GM23338 (cell line): Measurements from ENCODE around the gene MCC. TPM values are rescaled to one million over a fixed set of nuclear protein-coding genes. Genes with fewer than 3 reads are reported as not detected.

Experiments
- ATAC-seq: fragments of 200-7000 bp; cut with Tn5 transposase; 3 replicates; pipeline ENCODE4 v1.9.1; 2020
- DNase-seq: peaks from one replicate; pipeline ENCODE4 v3.0.0-alpha.2; 2015; ENCODE audit warnings: low spot score
- H2AFZ ChIP-seq: fragments of 200-600 bp; sonication (generic); 2 replicates; pipeline ENCODE4 v1.8.0; 2016; ENCODE audit warnings: antibody characterized with exemption, mild to moderate bottlenecking, moderate library complexity
- H3F3A ChIP-seq: fragments of 200-600 bp; sonication (generic); replicated peaks from 2 replicates; pipeline ENCODE4 v1.8.0; 2017; ENCODE audit warnings: antibody characterized with exemption, mixed run types, low read depth
- H3K27ac ChIP-seq: fragments of 200-600 bp; sonication (generic); 2 replicates; pipeline ENCODE4 v1.6.1; 2016; ENCODE audit warnings: low read depth
- H3K27me3 ChIP-seq: fragments of 200-600 bp; sonication (generic); 2 replicates; pipeline ENCODE4 v1.8.0; 2016; ENCODE audit warnings: mild to moderate bottlenecking, mixed run types, moderate library complexity; ENCODE audit not compliant: insufficient read depth
- H3K36me3 ChIP-seq: fragments of 200-600 bp; sonication (generic); 2 replicates; pipeline ENCODE4 v1.8.0; 2016; ENCODE audit warnings: mild to moderate bottlenecking; ENCODE audit not compliant: insufficient read depth
- H3K4me1 ChIP-seq: fragments of 200-600 bp; sonication (generic); 2 replicates; pipeline ENCODE4 v1.8.0; 2016; ENCODE audit warnings: mild to moderate bottlenecking, moderate library complexity; ENCODE audit not compliant: insufficient read depth
- H3K4me2 ChIP-seq: fragments of 200-600 bp; sonication (generic); 2 replicates; pipeline ENCODE4 v1.7.1; 2017; ENCODE audit warnings: mixed run types
- H3K4me3 ChIP-seq: fragments of 200-600 bp; sonication (generic); 2 replicates; pipeline ENCODE4 v1.6.1; 2016; ENCODE audit warnings: mixed run types
- H3K79me2 ChIP-seq: fragments of 200-600 bp; sonication (generic); replicated peaks from 2 replicates; pipeline ENCODE4 v1.8.0; 2017; ENCODE audit warnings: mild to moderate bottlenecking; ENCODE audit not compliant: insufficient read depth
- H3K9me2 ChIP-seq: fragments of 200-600 bp; sonication (generic); 2 replicates; pipeline ENCODE4 v1.8.0; 2017; ENCODE audit not compliant: insufficient read depth
- H4K20me1 ChIP-seq: fragments of 200-600 bp; sonication (generic); replicated peaks from 2 replicates; pipeline ENCODE4 v1.8.0; 2017; ENCODE audit warnings: mild to moderate bottlenecking; ENCODE audit not compliant: insufficient read depth
- H3K27ac Mint-ChIP-seq: 2 replicates; pipeline ENCODE4 v1.8.0; 2020; ENCODE audit warnings: inconsistent platforms, mild to moderate bottlenecking, moderate library complexity, mixed read lengths
- H3K27me3 Mint-ChIP-seq: 3 replicates; pipeline ENCODE4 v1.8.0; 2022; ENCODE audit warnings: low read depth, mild to moderate bottlenecking, moderate library complexity, mixed read lengths, inconsistent platforms; ENCODE audit not compliant: insufficient read depth, poor library complexity
- H3K36me3 Mint-ChIP-seq: 3 replicates; pipeline ENCODE4 v1.8.0; 2021; ENCODE audit warnings: low read depth, mild to moderate bottlenecking, inconsistent platforms, moderate library complexity, mixed read lengths
- H3K4me1 Mint-ChIP-seq: 3 replicates; pipeline ENCODE4 v1.8.0; 2020; ENCODE audit warnings: mild to moderate bottlenecking, inconsistent platforms, mixed read lengths
- H3K4me3 Mint-ChIP-seq: 3 replicates; pipeline ENCODE4 v1.8.0; 2021; ENCODE audit warnings: moderate library complexity, mild to moderate bottlenecking, inconsistent platforms, mixed read lengths
- H3K9me3 Mint-ChIP-seq: 3 replicates; pipeline ENCODE4 v1.8.0; 2020; ENCODE audit warnings: moderate library complexity, mild to moderate bottlenecking, inconsistent platforms, mixed read lengths
- CREB1 ChIP-seq: fragments of 250-450 bp; sonication (Bioruptor Pico); IDR thresholded peaks from 2 replicates; pipeline ENCODE4 v1.5.0; 2020; ENCODE audit warnings: low read depth, mild to moderate bottlenecking, moderate library complexity
- CTCF ChIP-seq, 2 experiments: fragments of 200-600 bp in 1 of 2; sonication (generic) in 1 of 2; conservative IDR thresholded peaks; 2 replicates each; pipeline versions ENCODE4 v1.5.1 to v1.6.1; 2016 to 2017; ENCODE audit warnings: antibody characterized with exemption in 2 of 2, low read depth in 2 of 2, mild to moderate bottlenecking in 2 of 2, moderate library complexity in 1 of 2
- EZH2 ChIP-seq: fragments of 200-600 bp; sonication (generic); IDR thresholded peaks from one replicate; pipeline ENCODE4 v1.8.0; 2017; ENCODE audit warnings: antibody characterized with exemption, mild to moderate bottlenecking, low read depth; ENCODE audit not compliant: unreplicated experiment
- EZH2phosphoT487 ChIP-seq: fragments of 200-600 bp; sonication (generic); IDR thresholded peaks from one replicate; pipeline ENCODE4 v1.8.1; 2018; ENCODE audit warnings: antibody characterized with exemption; ENCODE audit not compliant: unreplicated experiment
- JUNB ChIP-seq: IDR thresholded peaks from one replicate; pipeline ENCODE4 v1.6.1; 2016; ENCODE audit warnings: antibody characterized with exemption; ENCODE audit not compliant: unreplicated experiment
- NANOG ChIP-seq: IDR thresholded peaks from 2 replicates; pipeline ENCODE4 v1.6.1; 2016; ENCODE audit warnings: antibody characterized with exemption, borderline replicate concordance
- POLR2AphosphoS5 ChIP-seq: IDR thresholded peaks from 2 replicates; pipeline ENCODE4 v1.6.1; 2016; ENCODE audit warnings: antibody characterized with exemption, low read depth
- STAT1 ChIP-seq: IDR thresholded peaks from one replicate; pipeline ENCODE4 v1.6.1; 2016; ENCODE audit warnings: antibody characterized with exemption; ENCODE audit not compliant: unreplicated experiment
- ZNF114 ChIP-seq: fragments of 250-450 bp; sonication (Bioruptor Pico); IDR thresholded peaks from 2 replicates; pipeline ENCODE4 v1.5.0; 2020; ENCODE audit warnings: mild to moderate bottlenecking, moderate library complexity
- ZNF331 ChIP-seq: fragments of 250-450 bp; sonication (Bioruptor Pico); IDR thresholded peaks from 2 replicates; pipeline ENCODE4 v1.5.0; 2020; ENCODE audit warnings: low read depth, mild to moderate bottlenecking, moderate library complexity
- polyA plus RNA-seq: library from polyadenylated mRNA; unstranded; fragments of >200 nt; fragmentation: Nextera tagmentation; extraction: Ambion mirVana; gene quantifications from 2 replicates; pipeline ENCODE4 v1.2.1, GENCODE V29; 2016
- total RNA-seq: library from RNA; depleted of rRNA; stranded (reverse); fragments of >200 nt; shearing (Covaris generic); gene quantifications from 2 replicates; pipeline ENCODE4 v1.2.3, GENCODE V29; 2014
- TF ChIP-seq, protein P1 (sequence below): fragments of 250-450 bp; sonication (Bioruptor Pico); IDR thresholded peaks from 2 replicates; pipeline ENCODE4 v1.5.0; 2020; ENCODE audit warnings: mild to moderate bottlenecking, moderate library complexity
- TF ChIP-seq, protein P2 (sequence below): IDR thresholded peaks from one replicate; pipeline ENCODE4 v1.6.1; 2018; ENCODE audit warnings: antibody characterized with exemption; ENCODE audit not compliant: unreplicated experiment
- TF ChIP-seq, protein P3 (sequence below): IDR thresholded peaks from 2 replicates; pipeline ENCODE4 v1.6.1; 2016; ENCODE audit warnings: antibody characterized with exemption

MCC gene
- total and polyA plus RNA-seq, 2 experiments from 2014 or later, result 3.8 to 10.1 TPM

DNA sequence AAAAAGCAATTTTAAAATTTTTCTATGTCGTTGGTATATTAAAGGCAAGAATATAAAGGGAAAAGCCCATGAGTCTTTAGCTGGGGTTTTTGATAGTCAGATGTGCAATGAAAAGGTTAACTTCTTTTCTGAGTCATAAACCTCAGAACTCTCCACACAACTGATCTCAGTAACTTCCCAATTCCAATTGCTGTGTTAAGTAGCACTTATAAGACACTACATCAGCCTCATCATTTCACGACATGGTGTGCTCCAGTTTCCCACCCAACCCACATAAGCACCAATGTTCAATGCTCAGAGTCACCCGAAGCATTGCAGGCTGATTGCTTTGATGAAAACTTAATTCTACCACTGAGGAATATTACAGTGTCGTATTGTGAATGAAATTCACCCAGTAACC, 209.3 kb downstream of the MCC start:
- no peak for DNase-seq
- Mint-ChIP-seq H3K4me3 (no peak overlapping the region), H3K4me1 (peaks cover 56% of the 10 kb centered on the region), H3K36me3 (no peaks in the 10 kb centered on the region), H3K9me3 (no peaks in the 10 kb centered on the region), H3K27ac (no peak overlapping the region), H3K27me3 (peaks cover 7% of the 10 kb centered on the region)
- H4K20me1 ChIP-seq, result no peaks in the 10 kb centered on the region
- no peak for ATAC-seq
- H3K36me3 ChIP-seq, result no peaks in the 10 kb centered on the region
- no peak for TF ChIP-seq CTCF (conservative IDR thresholded peaks at IDR 0.05; ENCODE audit: low read depth in 2 of 2)
- no peak for TF ChIP-seq STAT1
- TF ChIP-seq, protein P1, sequence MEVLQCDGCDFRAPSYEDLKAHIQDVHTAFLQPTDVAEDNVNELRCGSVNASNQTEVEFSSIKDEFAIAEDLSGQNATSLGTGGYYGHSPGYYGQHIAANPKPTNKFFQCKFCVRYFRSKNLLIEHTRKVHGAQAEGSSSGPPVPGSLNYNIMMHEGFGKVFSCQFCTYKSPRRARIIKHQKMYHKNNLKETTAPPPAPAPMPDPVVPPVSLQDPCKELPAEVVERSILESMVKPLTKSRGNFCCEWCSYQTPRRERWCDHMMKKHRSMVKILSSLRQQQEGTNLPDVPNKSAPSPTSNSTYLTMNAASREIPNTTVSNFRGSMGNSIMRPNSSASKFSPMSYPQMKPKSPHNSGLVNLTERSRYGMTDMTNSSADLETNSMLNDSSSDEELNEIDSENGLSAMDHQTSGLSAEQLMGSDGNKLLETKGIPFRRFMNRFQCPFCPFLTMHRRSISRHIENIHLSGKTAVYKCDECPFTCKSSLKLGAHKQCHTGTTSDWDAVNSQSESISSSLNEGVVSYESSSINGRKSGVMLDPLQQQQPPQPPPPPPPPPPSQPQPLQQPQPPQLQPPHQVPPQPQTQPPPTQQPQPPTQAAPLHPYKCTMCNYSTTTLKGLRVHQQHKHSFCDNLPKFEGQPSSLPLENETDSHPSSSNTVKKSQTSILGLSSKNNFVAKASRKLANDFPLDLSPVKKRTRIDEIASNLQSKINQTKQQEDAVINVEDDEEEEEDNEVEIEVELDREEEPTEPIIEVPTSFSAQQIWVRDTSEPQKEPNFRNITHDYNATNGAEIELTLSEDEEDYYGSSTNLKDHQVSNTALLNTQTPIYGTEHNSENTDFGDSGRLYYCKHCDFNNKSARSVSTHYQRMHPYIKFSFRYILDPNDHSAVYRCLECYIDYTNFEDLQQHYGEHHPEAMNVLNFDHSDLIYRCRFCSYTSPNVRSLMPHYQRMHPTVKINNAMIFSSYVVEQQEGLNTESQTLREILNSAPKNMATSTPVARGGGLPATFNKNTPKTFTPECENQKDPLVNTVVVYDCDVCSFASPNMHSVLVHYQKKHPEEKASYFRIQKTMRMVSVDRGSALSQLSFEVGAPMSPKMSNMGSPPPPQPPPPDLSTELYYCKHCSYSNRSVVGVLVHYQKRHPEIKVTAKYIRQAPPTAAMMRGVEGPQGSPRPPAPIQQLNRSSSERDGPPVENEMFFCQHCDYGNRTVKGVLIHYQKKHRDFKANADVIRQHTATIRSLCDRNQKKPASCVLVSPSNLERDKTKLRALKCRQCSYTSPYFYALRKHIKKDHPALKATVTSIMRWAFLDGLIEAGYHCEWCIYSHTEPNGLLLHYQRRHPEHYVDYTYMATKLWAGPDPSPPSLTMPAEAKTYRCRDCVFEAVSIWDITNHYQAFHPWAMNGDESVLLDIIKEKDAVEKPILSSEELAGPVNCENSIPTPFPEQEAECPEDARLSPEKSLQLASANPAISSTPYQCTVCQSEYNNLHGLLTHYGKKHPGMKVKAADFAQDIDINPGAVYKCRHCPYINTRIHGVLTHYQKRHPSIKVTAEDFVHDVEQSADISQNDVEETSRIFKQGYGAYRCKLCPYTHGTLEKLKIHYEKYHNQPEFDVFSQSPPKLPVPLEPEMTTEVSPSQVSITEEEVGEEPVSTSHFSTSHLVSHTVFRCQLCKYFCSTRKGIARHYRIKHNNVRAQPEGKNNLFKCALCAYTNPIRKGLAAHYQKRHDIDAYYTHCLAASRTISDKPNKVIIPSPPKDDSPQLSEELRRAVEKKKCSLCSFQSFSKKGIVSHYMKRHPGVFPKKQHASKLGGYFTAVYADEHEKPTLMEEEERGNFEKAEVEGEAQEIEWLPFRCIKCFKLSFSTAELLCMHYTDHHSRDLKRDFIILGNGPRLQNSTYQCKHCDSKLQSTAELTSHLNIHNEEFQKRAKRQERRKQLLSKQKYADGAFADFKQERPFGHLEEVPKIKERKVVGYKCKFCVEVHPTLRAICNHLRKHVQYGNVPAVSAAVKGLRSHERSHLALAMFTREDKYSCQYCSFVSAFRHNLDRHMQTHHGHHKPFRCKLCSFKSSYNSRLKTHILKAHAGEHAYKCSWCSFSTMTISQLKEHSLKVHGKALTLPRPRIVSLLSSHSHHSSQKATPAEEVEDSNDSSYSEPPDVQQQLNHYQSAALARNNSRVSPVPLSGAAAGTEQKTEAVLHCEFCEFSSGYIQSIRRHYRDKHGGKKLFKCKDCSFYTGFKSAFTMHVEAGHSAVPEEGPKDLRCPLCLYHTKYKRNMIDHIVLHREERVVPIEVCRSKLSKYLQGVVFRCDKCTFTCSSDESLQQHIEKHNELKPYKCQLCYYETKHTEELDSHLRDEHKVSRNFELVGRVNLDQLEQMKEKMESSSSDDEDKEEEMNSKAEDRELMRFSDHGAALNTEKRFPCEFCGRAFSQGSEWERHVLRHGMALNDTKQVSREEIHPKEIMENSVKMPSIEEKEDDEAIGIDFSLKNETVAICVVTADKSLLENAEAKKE (CRISPR knock-in tag), result no peak
- no peak for TF ChIP-seq NANOG
- TF ChIP-seq EZH2, result no peak
- no peak for TF ChIP-seq ZNF331
- TF ChIP-seq, protein P2, sequence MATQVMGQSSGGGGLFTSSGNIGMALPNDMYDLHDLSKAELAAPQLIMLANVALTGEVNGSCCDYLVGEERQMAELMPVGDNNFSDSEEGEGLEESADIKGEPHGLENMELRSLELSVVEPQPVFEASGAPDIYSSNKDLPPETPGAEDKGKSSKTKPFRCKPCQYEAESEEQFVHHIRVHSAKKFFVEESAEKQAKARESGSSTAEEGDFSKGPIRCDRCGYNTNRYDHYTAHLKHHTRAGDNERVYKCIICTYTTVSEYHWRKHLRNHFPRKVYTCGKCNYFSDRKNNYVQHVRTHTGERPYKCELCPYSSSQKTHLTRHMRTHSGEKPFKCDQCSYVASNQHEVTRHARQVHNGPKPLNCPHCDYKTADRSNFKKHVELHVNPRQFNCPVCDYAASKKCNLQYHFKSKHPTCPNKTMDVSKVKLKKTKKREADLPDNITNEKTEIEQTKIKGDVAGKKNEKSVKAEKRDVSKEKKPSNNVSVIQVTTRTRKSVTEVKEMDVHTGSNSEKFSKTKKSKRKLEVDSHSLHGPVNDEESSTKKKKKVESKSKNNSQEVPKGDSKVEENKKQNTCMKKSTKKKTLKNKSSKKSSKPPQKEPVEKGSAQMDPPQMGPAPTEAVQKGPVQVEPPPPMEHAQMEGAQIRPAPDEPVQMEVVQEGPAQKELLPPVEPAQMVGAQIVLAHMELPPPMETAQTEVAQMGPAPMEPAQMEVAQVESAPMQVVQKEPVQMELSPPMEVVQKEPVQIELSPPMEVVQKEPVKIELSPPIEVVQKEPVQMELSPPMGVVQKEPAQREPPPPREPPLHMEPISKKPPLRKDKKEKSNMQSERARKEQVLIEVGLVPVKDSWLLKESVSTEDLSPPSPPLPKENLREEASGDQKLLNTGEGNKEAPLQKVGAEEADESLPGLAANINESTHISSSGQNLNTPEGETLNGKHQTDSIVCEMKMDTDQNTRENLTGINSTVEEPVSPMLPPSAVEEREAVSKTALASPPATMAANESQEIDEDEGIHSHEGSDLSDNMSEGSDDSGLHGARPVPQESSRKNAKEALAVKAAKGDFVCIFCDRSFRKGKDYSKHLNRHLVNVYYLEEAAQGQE, result no peak
- no peak for TF ChIP-seq POLR2AphosphoS5
- no peak for TF ChIP-seq EZH2phosphoT487
- TF ChIP-seq JUNB, result no peak
- TF ChIP-seq, protein P3, sequence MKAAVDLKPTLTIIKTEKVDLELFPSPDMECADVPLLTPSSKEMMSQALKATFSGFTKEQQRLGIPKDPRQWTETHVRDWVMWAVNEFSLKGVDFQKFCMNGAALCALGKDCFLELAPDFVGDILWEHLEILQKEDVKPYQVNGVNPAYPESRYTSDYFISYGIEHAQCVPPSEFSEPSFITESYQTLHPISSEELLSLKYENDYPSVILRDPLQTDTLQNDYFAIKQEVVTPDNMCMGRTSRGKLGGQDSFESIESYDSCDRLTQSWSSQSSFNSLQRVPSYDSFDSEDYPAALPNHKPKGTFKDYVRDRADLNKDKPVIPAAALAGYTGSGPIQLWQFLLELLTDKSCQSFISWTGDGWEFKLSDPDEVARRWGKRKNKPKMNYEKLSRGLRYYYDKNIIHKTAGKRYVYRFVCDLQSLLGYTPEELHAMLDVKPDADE, result no peak
- TF ChIP-seq ZNF114 (CRISPR knock-in tag), result no peak
- TF ChIP-seq CREB1 (CRISPR knock-in tag), result no peak
- no peak overlapping the region for H3K4me2 ChIP-seq
- H3K79me2 ChIP-seq, result peaks cover 16% of the 10 kb centered on the region; the same call in 1 of the 2 replicates
- no peak overlapping the region for H3K4me3 ChIP-seq
- no peaks in the 10 kb centered on the region for H3K9me2 ChIP-seq
- no peak overlapping the region for H2AFZ ChIP-seq
- H3F3A ChIP-seq, result no peaks in the 10 kb centered on the region; the same call in 1 of the 2 replicates
- peaks cover 28% of the 10 kb centered on the region for H3K4me1 ChIP-seq
- H3K27me3 ChIP-seq, result no peaks in the 10 kb centered on the region
- no peak overlapping the region for H3K27ac ChIP-seq
